CD4-positive, alpha-beta T cell treated with Interleukin-4 for 4 hours (primary cell): ENCODE results near the gene ZNF768.

Experiments
- DNase-seq: peaks from one replicate; pipeline ENCODE4 v3.0.0-alpha.2; 2020

ZNF768 gene

GRCh38 chr16:30526137-30526822 is at the start of gene ZNF768:
TSS of gene ZNF768 (minus strand) at chr16:30526566. CDS start at chr16:30526413, 153 bp downstream.
- no peak for DNase-seq

- no peak for DNase-seq
Measured at GRCh38 chr16:30574678-30575077, 48.3 kb upstream of the ZNF768 start.

- DNase-seq = peak; percentile 99
Measured at GRCh38 chr16:30571445-30572322, 45.3 kb upstream of the ZNF768 start, which contains the start of gene ZNF688. TSS of gene ZNF688 (minus strand) at chr16:30571714. CDS start at chr16:30571629, 85 bp downstream.

- DNase-seq = no peak
Measured at GRCh38 chr16:30570636-30571444, 44.5 kb upstream of the ZNF768 start.

- no peak for DNase-seq
Measured at GRCh38 chr16:30569746-30570635, 43.6 kb upstream of the ZNF768 start.

- no peak for DNase-seq
Measured at GRCh38 chr16:30569281-30569680, 42.9 kb upstream of the ZNF768 start.

GRCh38 chr16:30567991-30568638 is 41.7 kb upstream of the ZNF768 start:
- DNase-seq = peak; percentile 88

- peak; percentile 80 for DNase-seq
Measured at GRCh38 chr16:30567160-30567990, 41.0 kb upstream of the ZNF768 start.

GRCh38 chr16:30566531-30566930 is 40.2 kb upstream of the ZNF768 start:
- DNase-seq = no peak

- no peak for DNase-seq
Measured at GRCh38 chr16:30565984-30566383, 39.6 kb upstream of the ZNF768 start.

GRCh38 chr16:30565526-30565925 is 39.2 kb upstream of the ZNF768 start:
- no peak for DNase-seq

GRCh38 chr16:30562021-30562420 is 35.7 kb upstream of the ZNF768 start:
- no peak for DNase-seq

GRCh38 chr16:30561089-30561816 is 34.9 kb upstream of the ZNF768 start:
- DNase-seq = peak; percentile 38

- no peak for DNase-seq
Measured at GRCh38 chr16:30559690-30560089, 33.3 kb upstream of the ZNF768 start.

- no peak for DNase-seq
Measured at GRCh38 chr16:30558789-30559377, 32.5 kb upstream of the ZNF768 start.

GRCh38 chr16:30557957-30558788 is 31.8 kb upstream of the ZNF768 start, which contains the start of gene ZNF764:
TSS of gene ZNF764 (minus strand) at chr16:30558374. CDS start at chr16:30558182, 192 bp downstream.
- DNase-seq = peak; percentile 99

- no peak for DNase-seq
Measured at GRCh38 chr16:30557707-30557956, 31.3 kb upstream of the ZNF768 start.

- no peak for DNase-seq
Measured at GRCh38 chr16:30556125-30556473, 29.7 kb upstream of the ZNF768 start.
